IPS-18c (cell line): ENCODE measurements around the gene SOS1.
"Not testable (repeated sequence)": the region's sequence is repeated elsewhere in the genome, so short reads cannot be mapped to it uniquely, and the experiment has no call there.

Experiments used
- H3K4me3 ChIP-seq: 2 replicates; pipeline ENCODE4 v1.7.0; 2013; ENCODE audit warnings: low read depth, mild to moderate bottlenecking, low read length, moderate library complexity; ENCODE audit not compliant: insufficient read depth
- H3K9me3 ChIP-seq: one replicate; pipeline ENCODE4 v1.6.1; 2013; ENCODE audit warnings: mild to moderate bottlenecking, low read length, moderate library complexity; ENCODE audit not compliant: control insufficient read depth, insufficient read depth

The SOS1 gene

DNA sequence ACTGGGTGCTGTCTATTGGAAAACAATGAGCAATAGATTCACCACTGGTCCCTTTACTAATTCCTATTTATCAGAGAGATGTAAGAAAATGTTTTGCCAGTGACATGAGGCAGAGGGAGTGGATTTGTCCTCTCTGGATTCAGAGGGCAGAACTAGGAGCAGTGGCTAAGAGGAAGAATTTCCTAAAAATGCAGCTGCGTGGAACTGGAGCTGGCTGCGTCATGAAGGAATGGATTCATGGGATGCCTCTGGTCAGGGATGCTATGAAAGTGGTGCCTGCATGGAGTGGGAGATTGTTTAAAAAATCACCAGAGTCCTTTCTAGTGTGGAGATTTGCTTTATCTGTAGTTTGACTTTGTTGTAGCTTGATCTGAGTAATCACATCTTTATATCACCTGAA lies 152.8 kb downstream of the SOS1 start:
- Histone ChIP-seq H3K9me3 (no peaks in the 10 kb centered on the region), H3K4me3 (no peak overlapping the region)

DNA sequence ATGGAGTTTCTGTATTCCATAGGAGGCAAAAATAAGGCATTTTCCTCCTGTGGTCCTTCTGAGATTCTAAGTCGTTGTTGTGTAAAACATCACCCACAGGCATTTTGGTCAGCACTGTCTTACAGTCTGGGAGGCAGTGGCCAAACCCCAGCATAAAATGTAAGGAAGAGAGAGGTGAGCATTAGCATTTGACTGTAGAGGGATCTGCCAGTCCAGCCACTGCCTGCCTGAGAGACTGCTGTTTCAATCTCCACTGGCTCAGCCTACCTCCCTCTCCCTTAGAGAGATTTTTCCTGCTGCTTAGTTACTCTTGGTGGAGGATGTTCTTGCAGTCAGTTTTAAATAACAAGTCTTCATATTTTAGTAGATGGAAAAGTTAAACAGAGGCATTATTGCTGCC lies 154.2 kb downstream of the SOS1 start:
- H3K9me3 ChIP-seq = no peaks in the 10 kb centered on the region
- no peak overlapping the region for H3K4me3 ChIP-seq

DNA sequence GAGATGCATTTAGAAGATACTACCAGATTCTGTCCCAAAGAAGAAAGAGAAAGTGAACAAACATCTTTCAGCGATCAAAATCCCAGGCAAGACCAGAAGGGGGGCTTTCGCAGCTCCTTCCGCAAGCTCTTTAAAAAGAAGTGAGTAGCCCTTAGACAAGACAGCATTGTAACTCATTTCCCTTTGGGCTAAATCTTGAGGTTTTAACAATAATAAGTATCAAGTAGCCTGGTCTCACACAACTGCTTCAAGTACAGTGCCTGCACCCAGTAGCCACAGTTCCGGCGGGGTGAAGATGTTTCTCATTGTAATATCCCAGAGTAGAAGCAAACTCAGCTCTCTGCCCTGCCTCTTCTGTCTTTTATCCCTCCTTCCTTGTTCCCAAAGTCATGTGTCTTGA lies 154.8 kb downstream of the SOS1 start:
- Histone ChIP-seq H3K4me3 (no peak overlapping the region), H3K9me3 (no peaks in the 10 kb centered on the region)

DNA sequence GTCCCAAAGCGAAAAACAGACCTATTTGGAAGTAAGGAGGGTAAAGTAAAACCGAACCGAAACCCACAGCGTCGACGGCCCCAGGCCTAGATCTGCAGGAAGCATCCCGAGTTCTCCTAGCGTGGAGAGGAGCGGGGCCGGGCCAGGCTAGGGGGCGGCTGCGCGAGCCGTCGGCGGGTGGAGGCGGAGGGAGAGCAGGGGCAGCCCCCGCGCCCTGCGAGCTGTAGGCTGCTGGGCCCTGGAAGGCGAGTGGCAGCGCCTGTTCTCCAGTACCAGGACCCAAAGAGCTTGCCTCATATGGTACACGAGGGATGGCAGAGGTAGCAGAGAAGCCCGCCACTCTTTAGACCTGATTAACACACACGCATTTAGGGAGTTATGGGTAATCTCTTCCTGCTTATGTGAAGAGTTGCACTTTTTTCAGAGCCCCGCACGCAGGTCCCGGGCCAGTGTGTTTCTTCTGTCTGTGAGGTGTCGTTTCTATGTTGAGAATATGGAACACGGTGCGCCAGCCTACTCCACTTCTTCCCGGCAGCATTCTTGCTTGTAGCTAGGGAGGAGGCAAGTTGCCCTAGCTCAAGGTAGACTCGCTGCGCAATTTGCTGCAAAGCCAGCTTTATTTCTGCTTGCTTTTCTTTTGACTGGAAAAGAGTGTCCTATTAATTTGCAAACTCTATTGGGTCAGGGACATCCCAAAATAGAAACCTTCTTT lies 160.1 kb downstream of the SOS1 start:
- peak overlapping the region; percentile 31 for H3K4me3 ChIP-seq
- no peaks in the 10 kb centered on the region for H3K9me3 ChIP-seq

DNA sequence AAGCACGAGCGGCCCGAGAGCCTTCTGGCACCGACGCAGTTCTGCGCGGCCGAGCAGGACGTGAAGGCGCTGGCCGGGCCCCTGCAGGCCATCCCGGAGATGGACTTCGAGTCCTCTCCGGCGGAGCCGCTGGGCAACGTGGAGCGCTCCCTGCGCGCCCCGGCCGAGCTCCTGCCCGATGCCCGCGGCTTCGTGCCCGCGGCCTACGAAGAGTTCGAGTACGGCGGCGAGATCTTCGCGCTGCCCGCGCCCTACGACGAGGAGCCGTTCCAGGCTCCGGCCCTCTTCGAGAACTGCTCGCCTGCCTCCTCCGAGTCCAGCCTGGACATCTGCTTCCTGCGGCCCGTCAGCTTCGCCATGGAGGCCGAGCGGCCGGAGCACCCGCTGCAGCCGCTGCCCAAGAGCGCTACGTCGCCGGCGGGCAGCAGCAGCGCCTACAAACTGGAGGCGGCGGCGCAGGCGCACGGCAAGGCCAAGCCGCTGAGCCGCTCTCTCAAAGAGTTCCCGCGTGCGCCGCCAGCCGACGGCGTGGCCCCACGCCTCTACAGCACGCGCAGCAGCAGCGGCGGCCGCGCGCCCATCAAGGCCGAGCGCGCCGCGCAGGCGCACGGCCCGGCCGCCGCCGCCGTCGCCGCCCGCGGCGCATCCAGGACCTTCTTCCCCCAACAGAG lies 160.8 kb downstream of the SOS1 start:
- Histone ChIP-seq H3K9me3 (no peaks in the 10 kb centered on the region), H3K4me3 (peak overlapping the region; percentile 31; the same call in 1 of the 2 replicates)

DNA sequence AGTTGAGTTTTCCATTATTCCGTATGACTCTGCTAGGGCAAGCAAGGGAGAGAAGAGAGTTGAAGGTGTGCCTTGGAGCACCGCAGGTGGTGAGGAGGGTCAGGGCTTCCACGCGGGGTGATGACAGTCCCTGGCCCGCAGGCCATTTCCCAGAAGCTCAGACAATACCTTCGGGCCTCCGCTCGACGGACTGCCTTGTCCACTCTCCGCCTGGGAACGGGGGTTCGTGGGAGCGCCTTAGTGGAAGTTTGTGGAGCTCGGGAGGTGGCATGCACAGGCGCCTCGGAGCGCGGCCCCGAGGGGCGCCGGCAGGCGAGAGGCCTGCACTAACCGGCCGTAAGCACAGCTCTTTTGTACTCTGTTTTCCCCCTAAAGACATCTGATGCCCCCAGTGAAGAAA lies 161.4 kb downstream of the SOS1 start:
- H3K9me3 ChIP-seq = no peaks in the 10 kb centered on the region
- no peak overlapping the region for H3K4me3 ChIP-seq

DNA sequence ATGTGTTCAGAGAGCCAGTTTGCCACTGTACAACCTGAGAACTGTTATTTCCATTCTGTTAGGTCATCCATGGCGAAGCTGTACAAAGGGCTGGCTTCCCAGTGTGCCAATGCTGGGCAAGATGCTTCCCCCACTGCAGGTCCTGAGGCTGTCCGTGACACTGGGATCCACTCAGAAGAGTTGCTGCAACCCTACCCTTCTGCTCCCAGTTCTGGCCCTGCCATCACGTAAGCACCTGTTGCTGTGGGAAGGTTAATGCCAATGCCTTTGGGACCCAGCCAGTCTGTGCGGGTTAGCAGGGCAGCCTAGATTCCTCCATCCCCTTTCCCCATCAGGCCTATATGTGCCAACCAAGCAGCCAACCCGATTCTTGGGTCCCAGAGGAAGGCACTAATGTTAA lies 162.9 kb downstream of the SOS1 start:
- no peaks in the 10 kb centered on the region for H3K9me3 ChIP-seq

DNA sequence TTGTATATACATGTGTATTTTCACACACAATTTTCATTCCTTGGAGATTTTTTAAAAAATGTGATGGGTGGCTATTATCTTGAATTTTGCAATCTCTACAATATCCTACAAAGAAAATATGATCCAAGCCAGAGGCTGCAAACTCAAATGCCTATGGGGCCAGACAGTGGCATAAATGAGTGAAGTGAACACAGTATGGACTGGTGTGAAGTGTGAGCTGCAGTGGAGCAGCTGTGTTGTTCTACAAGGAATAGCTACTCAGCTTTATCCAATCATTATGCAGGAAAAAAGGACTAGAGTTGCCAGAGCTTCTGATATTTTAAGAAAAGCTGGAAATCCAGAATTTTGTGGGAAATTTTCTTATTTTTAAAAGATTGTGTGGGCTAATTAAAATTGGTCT lies 169.1 kb downstream of the SOS1 start:
- H3K9me3 ChIP-seq = no peaks in the 10 kb centered on the region
- no peak overlapping the region for H3K4me3 ChIP-seq

More for the DNA sequence above, 162.9 kb downstream of the SOS1 start:
- no peak overlapping the region for H3K4me3 ChIP-seq

DNA sequence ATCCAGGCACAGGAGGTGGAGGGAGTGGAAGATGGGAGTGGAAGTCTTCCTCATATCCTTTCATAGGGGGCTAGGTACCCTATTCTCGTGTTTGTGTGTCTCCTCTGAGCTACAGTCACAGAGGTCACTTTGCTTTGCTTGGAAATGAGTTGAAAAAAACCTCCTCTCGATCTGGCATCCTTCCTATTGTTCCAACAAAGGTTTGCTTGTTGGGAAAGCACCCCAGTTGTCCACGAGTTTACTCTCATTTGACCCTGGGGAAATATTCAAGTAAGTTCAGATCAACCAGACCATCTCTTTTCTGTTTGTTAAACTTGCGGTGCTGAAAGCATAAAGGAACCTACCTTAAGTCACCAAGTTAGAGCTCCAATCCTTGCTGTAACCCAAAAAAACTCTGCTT lies 171.9 kb downstream of the SOS1 start:
- H3K4me3 ChIP-seq = no peak overlapping the region

DNA sequence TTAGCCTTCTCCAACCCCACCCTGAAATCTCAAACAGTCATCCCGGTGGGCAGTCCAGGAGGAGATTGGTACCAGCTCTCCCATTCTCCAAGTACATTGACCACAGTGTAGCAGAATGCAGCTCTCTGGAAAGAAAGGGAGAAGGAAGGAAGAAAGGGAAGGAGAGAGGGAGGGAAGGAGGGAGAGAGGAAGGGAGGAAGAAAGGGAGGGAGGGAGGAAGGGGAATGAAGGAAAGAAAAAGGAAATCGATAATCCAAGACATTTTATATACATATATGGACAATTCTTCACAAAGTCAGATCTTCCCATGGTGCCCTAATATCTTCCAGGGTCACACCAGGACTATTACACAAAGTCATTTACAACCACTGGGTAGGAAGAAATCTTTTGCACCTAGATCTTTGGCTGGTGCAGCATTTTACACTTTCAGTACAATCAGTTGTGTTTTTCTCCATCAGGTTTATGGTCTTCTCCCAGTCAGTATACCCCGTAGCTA lies 172.4 kb downstream of the SOS1 start:
- Histone ChIP-seq H3K4me3 (no peak overlapping the region), H3K9me3 (no peaks in the 10 kb centered on the region)

More for the DNA sequence above, 171.9 kb downstream of the SOS1 start:
- H3K9me3 ChIP-seq = no peaks in the 10 kb centered on the region

DNA sequence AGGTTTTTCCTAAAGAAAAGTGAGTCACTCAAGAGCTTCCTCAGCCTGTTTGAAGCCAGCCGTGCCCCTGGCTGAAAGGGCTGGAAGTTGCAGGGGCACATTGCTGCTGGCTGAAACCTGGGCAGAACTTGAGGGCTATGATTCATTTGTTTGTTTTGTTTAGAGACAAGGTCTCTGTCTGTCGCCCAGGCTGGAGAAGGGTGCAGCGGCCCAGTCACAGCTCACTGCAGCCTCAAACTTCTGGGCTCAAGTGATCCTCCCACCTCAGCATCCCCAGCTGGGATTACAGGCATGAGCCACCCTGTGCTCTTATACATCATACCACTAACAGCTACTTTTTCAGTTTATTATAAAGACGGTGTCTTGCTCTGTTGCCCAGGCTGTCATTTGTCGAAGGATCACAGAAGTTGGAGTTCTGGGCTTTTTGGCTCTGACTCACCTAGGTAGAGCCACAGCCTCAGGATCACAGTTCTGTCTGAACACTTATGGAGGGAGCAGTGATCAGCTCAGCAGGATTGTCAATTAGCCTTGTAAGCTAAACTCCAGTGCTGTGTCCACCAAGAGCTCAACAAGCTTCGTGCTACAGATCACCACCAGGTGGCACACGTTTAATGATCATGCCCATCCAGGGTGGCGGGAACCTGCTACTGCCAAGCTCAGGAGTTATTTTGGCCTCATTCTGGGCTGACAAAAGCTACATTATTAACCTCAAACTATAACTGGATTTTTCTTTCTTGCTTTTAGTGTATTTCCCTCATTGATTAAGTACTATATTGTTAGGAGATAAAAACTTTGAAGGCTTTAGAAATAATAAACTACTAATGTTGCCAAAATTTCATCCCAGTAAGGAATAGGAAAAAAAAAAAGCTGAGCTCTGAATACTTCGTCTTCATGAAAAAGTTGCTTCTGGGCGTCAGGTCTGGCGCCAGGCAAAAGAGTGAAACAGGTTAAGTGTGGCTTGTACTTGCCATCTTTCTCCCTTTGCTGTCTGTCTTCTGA lies 173.3 kb downstream of the SOS1 start:
- H3K9me3 ChIP-seq = no peaks in the 10 kb centered on the region
- H3K4me3 ChIP-seq = no peak overlapping the region

DNA sequence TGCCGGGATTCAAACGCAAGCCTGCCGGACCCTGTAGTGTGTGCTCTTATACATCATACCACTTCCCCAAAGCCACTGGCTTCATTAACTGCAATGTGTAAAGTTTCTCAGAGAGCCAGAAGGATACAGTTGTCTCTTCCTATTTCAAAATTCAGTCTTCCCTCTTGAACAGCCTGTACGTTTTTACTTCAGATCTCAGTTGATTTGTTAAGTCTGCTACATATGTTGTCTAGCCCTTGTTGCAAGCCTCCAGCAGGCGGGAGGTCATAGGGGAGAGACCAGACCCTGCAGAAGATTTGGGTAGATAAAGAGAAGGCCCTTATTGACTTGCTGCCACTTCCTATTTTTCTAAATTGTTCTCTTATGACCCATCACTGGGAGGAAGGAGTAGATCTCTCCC lies 174.9 kb downstream of the SOS1 start:
- no peak overlapping the region for H3K4me3 ChIP-seq
- H3K9me3 ChIP-seq = no peaks in the 10 kb centered on the region

DNA sequence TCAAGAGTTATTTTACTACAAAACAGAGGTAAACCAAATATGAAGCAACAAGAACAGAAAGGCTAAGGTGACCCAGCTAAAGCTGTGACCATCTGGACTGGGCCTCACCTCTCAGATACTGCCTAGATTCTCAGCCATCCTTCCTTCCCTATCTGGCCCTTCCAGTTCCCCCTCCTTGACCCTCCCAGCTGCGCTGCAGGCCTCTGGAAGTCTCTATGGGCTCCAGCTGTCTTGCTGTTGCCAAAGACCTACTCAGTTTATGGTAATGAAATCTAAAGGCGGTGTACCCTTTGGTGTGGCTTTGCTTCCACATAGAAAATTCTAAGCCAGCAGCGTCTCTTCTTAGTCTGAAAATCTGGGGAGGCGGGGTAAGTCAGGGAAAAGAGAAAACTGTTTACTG lies 175.5 kb downstream of the SOS1 start:
- Histone ChIP-seq H3K9me3 (no peaks in the 10 kb centered on the region), H3K4me3 (no peak overlapping the region)

DNA sequence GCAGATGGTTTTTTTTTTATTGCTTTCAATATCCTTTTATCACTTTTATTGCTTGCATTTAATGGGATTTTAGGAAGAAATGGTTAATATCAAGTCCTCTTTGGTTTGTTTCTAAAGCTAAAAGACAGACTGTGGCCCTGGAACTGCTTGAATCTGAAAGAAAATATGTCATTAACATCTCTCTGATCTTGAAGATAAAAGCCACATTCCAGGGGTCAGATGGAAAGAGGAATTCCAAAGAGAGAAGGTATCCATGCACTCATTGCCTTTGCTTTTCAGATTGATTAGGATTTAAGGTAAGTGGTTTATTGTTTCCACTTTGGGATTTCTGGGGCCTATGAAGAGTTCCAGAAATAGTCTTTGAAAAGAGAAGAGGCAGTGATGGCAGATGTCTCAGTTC lies 177.1 kb downstream of the SOS1 start:
- H3K4me3 ChIP-seq = no peak overlapping the region
- no peaks in the 10 kb centered on the region for H3K9me3 ChIP-seq

DNA sequence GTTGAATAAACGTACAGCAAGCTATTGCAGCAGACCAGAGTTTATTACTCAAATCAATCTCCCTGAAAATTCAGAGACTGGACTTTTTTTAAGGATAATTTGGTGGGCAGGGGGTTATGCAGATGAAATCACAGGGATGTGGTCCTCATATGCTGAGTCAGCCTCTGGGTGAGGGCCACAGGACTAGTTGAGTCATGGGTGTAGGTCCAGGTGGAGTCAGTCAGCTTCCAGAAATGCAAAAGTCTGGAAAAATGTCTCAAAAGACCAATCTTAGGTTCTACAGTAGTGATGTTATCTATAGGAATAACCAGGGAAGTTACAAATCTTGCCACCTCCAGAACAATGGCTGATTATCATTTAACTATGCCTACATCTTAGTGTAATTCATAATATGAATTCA lies 180.1 kb downstream of the SOS1 start:
- no peak overlapping the region for H3K4me3 ChIP-seq
- no peaks in the 10 kb centered on the region for H3K9me3 ChIP-seq

DNA sequence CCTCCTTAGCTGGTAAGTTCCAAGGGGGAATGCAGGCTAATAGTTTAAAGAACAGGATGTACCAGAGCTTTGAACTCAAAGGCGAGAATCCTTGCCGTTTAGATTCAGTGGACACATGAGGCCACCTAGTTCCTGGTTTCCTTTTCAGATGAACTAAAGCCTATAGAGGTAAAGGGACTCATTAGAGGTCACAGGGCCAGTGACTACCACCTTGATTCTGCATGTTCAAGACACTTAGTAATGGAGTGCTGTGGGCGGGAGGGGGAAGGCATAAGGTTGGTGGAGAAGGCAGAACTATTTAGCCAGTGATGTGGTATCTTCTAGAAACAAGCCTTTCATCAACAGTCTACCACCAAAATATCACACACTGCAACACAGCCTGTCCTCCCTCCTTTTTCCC lies 183.3 kb downstream of the SOS1 start:
- H3K9me3 ChIP-seq = no peaks in the 10 kb centered on the region
- H3K4me3 ChIP-seq = no peak overlapping the region

DNA sequence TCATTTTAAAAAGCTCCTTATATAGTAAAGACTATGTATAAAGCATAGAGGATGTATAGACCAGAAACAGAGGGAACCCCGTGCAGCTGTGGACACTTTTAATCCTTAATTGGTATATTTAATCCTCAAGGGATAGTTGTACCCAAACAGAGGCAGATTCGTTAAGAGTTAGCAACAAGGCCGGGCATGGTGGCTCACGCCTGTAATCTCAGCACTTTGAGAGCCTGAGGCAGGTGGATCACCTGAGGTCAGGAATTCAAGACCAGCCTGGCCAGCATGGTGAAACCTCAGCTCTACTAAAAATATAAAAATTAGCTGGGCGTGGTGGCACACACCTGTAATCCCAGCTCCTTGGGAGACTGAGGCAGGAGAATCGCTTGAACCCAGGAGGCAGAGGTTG lies 184.3 kb downstream of the SOS1 start:
- H3K9me3 ChIP-seq, H3K4me3 ChIP-seq: not testable (repeated sequence)
